Activated B cell treated with CpG ODN at 0.5 μM for 24 hours (primary cell): Measurements from ENCODE around the gene ANXA10. TPM values are rescaled to one million over a fixed set of nuclear protein-coding genes. Genes with fewer than 3 reads are reported as not detected.
"Not testable (repeated sequence)": the region's sequence is repeated elsewhere in the genome, so short reads cannot be mapped to it uniquely, and the experiment has no call there.

Source experiments
- ATAC-seq: fragments of 200-7000 bp; cut with Tn5 transposase; one replicate; pipeline ENCODE4 v1.10.0; 2021; ENCODE audit warnings: low read depth, mild to moderate bottlenecking, moderate library complexity
- CTCF ChIA-PET: fragments of 350-600 bp; sonication (Branson Sonifier 250); formaldehyde crosslinking; loops from one replicate; lab custom pipeline; 2021; ENCODE audit warnings: antibody characterized with exemption; lab: Charles Lee
- POLR2A ChIA-PET: fragments of 350-600 bp; sonication (Branson Sonifier 250); formaldehyde crosslinking; loops from one replicate; lab custom pipeline; 2021; ENCODE audit warnings: antibody characterized with exemption; lab: Charles Lee
- DNase-seq: peaks from one replicate; pipeline ENCODE4 v3.0.0; 2022
- H3K27ac Mint-ChIP-seq: one replicate; pipeline ENCODE4 v1.8.0; 2020; ENCODE audit warnings: mixed read lengths
- H3K27me3 Mint-ChIP-seq: one replicate; pipeline ENCODE4 v1.8.0; 2021; ENCODE audit warnings: mixed read lengths
- H3K36me3 Mint-ChIP-seq: one replicate; pipeline ENCODE4 v1.8.0; 2021; ENCODE audit warnings: low read depth, mixed read lengths
- H3K4me1 Mint-ChIP-seq: one replicate; pipeline ENCODE4 v1.8.0; 2021; ENCODE audit warnings: mixed read lengths
- H3K4me3 Mint-ChIP-seq: one replicate; pipeline ENCODE4 v1.8.0; 2020; ENCODE audit warnings: mild to moderate bottlenecking, mixed read lengths
- H3K9me3 Mint-ChIP-seq: one replicate; pipeline ENCODE4 v1.8.0; 2020; ENCODE audit warnings: mixed read lengths
- CTCF ChIP-seq: fragments of 200-600 bp; IDR thresholded peaks from one replicate; pipeline ENCODE4 v1.8.0; 2022; ENCODE audit warnings: antibody characterized with exemption, mild to moderate bottlenecking
- intact Hi-C: fragments of 100-400 bp; cut with micrococcal nuclease; formaldehyde crosslinking; loops from one replicate; pipeline ENCODE4 v1.15.1; 2024
- total RNA-seq: library from RNA; stranded (reverse); gene quantifications from 2 replicates; pipeline ENCODE4 v1.2.3, GENCODE V29; 2022

ANXA10 gene
- total RNA-seq, 1 donor from 2014 or later, result not detected

GRCh38 chr4:168203233-168203911 is 111.0 kb downstream of the ANXA10 start:
- Mint-ChIP-seq H3K27ac (no peak overlapping the region), H3K4me3 (no peak overlapping the region), H3K27me3 (no peaks in the 10 kb centered on the region), H3K36me3 (peaks cover 2% of the 10 kb centered on the region), H3K9me3 (peaks cover 29% of the 10 kb centered on the region), H3K4me1 (no peaks in the 10 kb centered on the region)
- CTCF ChIA-PET, result no interaction called here
- no peak for DNase-seq
- no peak for TF ChIP-seq CTCF
- POLR2A ChIA-PET, result no interaction called here
- intact Hi-C loops, result no loop called here
- ATAC-seq, result no peak

- Mint-ChIP-seq H3K27me3 (no peaks in the 10 kb centered on the region), H3K4me3 (no peak overlapping the region), H3K4me1 (no peaks in the 10 kb centered on the region), H3K27ac (no peak overlapping the region), H3K36me3 (peaks cover 8% of the 10 kb centered on the region), H3K9me3 (peaks cover 14% of the 10 kb centered on the region)
- intact Hi-C loops, result no loop called here
- no peak for TF ChIP-seq CTCF
- POLR2A ChIA-PET, result no interaction called here
- CTCF ChIA-PET, result no interaction called here
- no peak for DNase-seq
- no peak for ATAC-seq
These were observed 116.7 kb downstream of the ANXA10 start for GRCh38 chr4:168208957-168209614.

- POLR2A ChIA-PET, result no interaction called here
- intact Hi-C loops, result no loop called here
- Mint-ChIP-seq H3K27ac (no peak overlapping the region), H3K4me3 (no peak overlapping the region), H3K27me3 (no peaks in the 10 kb centered on the region), H3K36me3 (peaks cover 37% of the 10 kb centered on the region), H3K9me3 (peaks cover 1% of the 10 kb centered on the region), H3K4me1 (no peaks in the 10 kb centered on the region)
- TF ChIP-seq CTCF, result no peak
- DNase-seq (no peak), ATAC-seq (no peak)
- CTCF ChIA-PET, result no interaction called here
These were observed 120.3 kb downstream of the ANXA10 start for GRCh38 chr4:168212656-168213055.

GRCh38 chr4:168213511-168213910 is 121.2 kb downstream of the ANXA10 start:
- CTCF ChIA-PET, intact Hi-C loops, H3K9me3 Mint-ChIP-seq, DNase-seq, H3K27me3 Mint-ChIP-seq, H3K4me3 Mint-ChIP-seq, H3K27ac Mint-ChIP-seq, H3K4me1 Mint-ChIP-seq, POLR2A ChIA-PET, ATAC-seq: not testable (repeated sequence)
- peaks cover 46% of the 10 kb centered on the region for H3K36me3 Mint-ChIP-seq

- Mint-ChIP-seq H3K36me3 (peaks cover 80% of the 10 kb centered on the region), H3K9me3 (peaks cover 2% of the 10 kb centered on the region)
These were observed 126.3 kb downstream of the ANXA10 start for GRCh38 chr4:168218645-168219044.

More at GRCh38 chr4:168218645-168219044, 126.3 kb downstream of the ANXA10 start:
- ChIA-PET POLR2A (no interaction called here), CTCF (no interaction called here)
- Mint-ChIP-seq H3K4me1 (no peaks in the 10 kb centered on the region), H3K4me3 (no peak overlapping the region), H3K27me3 (no peaks in the 10 kb centered on the region), H3K27ac (no peak overlapping the region)
- TF ChIP-seq CTCF, result no peak
- ATAC-seq (no peak), DNase-seq (no peak)
- intact Hi-C loops, result no loop called here
